Stromal cell of bone marrow (primary cell): ENCODE data around the gene TMC7.
A peak's percentile ranks its signal among the peaks of the same experiment; 100 is the strongest.
"Not testable (repeated sequence)": the region's sequence is repeated elsewhere in the genome, so short reads cannot be mapped to it uniquely, and the experiment has no call there.

Experiments used
- DNase-seq: peaks from one replicate; pipeline ENCODE4 v3.0.0-alpha.2; 2012; ENCODE audit warnings: low read depth

Gene TMC7

DNA sequence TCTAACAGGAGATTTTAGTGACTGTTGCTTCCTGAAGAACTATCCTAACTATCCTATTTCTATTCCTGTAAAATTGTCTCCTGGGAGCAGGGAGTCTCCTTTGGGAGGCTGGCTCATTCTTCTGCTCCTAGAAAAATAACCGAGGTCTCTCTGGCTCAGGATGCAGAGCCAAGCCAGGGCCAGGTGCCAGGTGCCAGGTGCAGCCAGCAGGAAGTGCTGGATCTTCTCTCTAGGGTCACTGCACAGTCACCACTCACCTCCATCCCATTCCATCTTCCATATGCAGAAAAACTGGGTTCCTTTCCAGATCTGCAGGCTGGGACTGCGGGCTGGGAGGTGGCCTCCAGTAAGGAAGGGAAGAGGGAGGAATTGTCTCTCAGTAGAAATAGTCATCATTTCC, 3.8 kb upstream of the TMC7 start:
- no peak for DNase-seq

DNA sequence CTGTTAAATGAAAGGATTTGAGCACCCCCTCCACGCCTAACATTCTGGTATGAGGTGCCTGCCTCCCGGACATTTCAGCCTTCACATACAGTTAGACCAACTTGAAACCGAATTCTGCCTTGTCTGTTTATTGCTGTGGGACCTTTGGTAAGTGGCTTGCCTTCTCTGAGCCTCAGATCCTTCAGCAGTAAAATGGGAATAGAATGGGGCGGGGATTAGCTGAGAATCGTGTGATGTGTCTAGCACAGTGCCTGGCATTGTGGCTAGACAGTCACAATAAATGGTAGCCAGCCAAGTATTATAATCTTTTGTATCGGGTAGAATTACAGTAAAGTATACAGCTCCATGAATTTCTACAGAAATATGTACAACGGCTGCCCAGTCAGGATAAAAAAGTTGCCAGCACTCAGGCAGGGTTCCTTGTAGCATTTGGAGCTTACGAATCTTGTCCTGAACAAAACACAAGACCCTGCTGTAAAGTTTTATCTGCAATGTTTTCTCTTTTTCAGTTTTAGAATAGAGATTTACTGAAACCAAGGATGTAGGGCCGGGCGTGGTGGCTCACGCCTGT, 786 bp downstream of the TMC7 start:
- no peak for DNase-seq

DNA sequence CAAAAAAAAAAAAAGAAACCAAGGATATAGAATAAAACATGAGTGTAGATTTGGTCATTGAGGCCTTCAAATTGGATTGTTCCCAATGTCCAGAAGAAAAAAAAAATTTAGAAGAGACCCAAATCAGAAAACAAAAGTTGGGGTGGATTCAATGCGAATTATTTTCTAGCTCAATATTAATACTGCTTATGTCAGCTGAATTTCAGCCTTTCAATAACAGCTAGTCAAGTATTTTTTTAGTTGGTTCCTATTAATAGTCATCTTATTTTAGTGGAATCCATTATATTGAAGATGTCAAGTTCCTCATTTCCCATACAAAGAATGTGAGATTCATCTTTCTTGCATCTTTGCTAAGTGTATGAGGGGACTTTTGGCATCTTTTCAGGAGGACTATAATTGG, 1.5 kb downstream of the TMC7 start:
- not testable (repeated sequence) for DNase-seq

DNA sequence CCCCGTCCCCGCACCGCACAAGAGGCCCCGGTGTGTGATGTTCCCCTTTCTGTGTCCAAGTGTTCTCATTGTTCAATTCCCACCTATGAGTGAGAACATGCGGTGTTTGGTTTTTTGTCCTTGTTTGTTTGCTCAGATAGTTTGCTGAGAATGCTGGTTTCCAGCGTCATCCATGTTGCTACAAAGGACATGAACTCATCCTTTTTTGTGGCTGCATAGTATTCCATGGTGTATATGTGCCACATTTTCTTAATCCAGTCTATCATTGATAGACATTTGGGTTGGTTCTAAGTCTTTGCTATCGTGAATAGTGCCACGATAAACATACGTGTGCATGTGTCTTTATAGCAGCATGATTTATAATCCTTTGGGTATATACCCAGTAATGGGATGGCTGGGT, 8.0 kb downstream of the TMC7 start:
- DNase-seq, result not testable (repeated sequence)

DNA sequence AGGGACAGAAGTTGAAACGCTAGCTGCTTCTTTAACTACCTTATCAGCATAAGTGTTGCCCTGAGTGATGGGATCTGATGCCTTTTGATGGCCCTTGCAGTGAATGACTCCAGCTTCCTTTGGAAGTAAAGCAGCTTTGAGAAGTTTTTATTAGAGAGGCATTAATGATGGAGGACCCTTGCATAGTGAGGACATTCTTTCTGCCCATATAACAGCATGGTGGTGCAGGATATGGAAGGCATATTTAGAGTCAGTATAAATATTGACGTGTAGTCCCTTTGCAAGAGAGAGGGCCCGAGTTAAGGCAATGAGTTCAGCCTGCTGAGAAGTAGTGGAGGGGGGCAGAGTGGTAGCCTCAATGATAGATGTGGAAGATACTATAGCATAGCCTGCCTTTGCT, 9.8 kb downstream of the TMC7 start:
- DNase-seq, result not testable (repeated sequence)

DNA sequence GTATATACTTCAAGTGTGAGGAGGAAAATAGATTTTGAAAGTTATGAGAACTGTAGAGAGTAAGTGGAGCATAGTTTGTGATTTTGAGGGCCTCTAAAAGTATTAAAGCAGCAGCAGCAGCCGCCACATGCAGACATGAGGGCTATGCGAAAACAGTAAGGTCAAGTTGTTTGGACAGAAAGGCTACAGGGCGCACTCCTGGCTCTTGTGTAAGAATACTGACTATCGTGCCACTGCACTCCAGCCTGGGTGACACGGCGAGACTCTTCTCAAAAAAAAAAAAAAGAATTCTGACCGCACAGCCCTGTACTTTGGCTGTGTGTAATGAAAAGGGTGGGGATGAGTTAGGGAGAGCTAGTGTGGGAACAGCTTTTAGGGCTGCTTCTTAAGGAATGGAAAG, 10.4 kb downstream of the TMC7 start:
- DNase-seq, result not testable (repeated sequence)

DNA sequence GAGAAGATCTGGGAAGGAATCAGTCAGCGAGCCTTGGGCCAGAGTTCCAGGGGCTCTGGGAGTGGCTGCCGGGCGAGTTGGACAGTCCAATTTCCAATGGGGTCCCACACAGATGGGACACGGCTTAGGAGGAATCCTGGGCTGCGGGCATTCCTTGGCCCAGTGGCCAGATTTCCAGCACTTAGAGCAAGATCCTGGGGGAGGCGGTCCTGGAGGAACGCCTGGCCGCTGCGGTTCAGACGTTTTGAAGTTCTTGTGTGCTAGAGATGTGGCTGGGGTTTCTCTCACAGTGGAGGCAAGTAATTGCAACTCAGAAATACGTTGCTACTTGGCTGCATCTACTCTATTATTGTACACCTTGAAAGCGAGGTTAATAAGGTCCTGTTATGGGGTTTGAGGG, 11.7 kb downstream of the TMC7 start:
- DNase-seq, result not testable (repeated sequence)

DNA sequence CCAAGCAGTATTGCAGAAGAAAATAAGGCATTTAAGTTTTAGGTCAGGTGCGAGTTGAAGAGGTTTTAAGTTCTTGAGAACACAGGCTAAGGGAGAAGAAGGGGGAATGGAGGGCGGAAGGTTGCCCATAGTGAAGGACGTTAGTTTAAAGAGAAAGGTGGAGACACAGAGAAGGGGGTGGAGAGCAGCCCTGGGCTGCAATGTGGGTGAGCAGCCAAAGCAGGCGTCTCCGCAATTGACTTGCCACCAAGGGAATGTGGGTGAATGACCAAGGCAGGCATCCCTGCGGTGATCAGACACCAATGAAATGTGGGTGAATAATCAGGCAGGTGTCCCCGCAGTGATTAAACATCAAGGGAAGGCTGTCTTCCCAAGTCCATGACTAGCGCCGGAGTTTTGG, 12.8 kb downstream of the TMC7 start:
- DNase-seq, result not testable (repeated sequence)

DNA sequence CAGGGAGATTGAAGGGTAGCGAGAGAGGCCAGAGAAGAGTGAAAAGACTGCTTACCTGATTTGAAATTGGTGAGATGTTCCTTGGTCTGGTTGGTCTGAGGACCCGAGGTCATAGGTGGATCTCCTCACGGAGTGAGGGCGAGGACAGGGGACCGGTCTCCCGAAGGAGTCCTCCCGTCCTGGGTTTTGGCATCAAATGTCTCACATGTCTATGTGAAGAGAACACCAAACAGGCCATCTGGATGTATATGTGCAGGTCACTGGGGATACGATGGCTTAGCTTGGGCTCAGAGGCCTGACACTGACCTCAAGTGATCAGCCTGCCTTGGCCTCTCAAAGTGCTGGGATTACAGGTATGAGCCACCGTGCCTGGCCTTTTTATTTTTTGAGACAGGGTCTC, 13.3 kb downstream of the TMC7 start:
- DNase-seq, result not testable (repeated sequence)

DNA sequence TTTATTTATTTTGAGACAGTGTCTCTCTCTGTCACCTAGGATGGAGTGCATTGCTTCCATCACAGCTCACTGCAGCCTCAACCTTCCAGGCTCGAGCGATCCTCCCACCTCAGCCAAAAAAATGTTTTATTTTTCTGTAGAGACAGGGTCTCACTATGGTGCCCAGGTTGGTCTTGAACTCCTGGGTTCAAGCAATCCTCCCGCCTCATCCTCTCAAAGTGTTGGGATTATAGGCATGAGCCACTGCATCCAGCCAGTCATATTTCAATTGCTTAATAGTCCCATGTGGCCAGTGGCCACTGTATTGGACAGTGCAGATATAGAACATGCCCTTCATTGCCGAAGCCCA, 15.3 kb downstream of the TMC7 start:
- DNase-seq, result no peak

DNA sequence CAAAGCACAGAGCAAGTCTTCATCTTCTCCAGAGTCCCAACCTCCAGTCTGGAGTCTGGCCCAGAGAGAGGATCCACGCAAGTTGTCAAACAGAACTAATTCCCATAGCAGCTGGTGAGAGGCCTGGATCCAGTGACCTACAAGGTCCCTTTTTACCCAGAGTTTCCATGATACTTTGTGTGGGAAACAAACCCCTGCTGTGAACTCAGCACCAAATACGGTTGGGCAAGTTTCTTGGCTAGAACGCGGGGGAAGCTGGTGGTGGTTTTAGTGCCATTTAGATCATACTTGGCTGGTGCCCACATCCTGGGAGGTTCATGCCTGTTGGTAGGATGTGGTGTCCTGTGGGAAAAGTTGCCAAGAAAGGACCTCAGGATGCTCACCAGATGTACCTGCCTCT, 18.1 kb downstream of the TMC7 start:
- peak; percentile 90 for DNase-seq

DNA sequence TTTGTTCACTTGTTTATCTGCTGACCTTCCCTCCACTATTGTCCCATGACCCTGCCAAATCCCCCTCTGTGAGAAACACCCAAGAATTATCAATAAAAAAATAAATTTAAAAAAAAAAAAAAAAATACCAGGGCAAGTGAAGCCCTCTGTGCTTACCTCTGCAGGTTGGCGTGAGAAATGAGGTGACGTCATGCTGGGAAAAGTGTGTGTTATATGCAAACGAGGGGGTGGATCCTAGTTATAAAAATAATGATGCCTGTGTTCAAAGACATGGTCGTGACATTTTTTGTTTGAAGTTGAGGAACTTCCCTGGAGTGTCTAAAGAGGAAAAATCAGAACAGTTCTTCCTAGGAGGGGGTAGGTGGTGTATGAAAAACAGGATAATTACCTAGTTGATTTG, 20.2 kb downstream of the TMC7 start:
- DNase-seq, result no peak

DNA sequence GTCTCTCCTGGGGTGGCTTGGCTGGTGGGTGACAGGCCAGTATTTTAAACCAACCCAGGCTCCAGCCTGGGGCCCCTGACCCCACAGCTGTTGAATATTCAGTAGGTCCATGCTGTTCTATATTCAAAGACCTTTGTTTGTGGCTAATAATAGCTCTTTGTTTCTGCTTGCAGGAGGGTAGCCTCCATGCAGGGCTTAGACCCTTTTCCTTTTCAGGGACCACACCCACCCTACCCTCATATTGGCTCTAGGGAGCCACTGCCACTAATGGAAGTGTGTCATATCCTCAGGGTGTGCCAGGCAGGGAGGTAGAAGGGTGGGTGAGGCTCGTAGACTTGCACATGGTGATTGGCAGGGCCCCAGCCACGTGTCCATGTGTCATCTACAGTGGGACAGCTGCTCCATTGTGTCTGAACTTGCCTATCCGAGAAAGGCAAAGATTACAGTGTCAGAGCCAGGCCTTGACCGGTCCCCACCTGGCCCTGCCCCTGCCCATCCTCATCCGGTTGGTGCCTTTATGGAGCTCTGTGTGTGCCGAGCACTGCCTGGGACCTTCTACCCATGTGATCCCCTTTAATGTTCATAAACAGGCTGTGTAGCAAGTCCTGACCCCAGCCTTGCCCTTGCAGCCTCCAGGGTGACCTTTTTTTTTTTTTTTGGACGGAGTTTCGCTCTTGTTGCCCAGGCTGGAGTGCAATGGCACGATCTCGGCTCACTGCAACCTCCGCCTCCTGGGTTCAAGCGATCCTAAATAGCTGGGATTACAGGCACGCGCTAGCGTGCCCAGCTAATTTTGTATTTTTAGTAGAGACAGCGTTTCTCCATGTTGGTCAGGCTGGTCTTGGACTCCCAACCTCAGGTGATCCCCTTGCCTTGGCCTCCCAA, 22.1 kb downstream of the TMC7 start:
- DNase-seq, result peak; percentile 30

DNA sequence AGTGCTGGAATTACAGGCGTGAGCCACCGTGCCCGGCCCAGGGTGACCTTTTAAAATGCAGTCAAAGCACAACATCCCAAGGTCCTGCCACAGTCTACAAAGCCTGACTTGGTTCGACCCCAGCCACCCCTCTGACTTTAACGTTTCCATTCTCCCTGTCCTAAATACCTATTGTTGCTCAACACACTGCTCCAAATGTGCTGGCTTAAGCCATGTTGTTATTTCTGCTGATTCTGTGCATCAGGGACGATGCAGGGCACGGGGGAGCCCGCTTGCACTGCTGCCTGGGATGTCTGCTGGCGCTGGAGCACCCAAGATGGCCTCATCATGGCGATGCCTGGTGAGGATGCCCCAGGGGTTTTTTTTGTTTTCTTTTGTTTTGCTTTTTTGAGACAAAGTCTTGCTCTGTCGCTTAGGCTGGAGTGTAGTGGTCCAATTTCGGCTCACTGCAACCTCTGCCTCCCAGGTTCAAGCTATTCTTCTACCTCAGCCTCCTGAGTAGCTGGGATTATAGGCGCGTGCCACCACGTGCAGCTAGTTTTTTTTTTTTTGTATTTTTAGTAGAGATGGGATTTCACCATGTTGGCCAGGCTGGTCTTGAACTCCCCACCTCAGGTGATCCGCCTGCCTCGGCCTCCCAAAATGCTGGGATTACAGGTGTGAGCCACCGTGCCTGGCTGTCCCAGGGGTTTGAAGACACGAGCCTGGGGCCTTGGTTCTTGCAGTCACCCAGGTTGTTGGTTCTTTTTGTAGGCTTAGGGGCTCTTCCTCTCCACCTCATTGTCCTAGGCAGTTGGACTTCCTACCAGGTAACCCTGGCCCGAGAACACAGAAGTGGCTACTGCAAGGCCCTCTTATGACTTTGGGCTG, 22.9 kb downstream of the TMC7 start:
- no peak for DNase-seq

DNA sequence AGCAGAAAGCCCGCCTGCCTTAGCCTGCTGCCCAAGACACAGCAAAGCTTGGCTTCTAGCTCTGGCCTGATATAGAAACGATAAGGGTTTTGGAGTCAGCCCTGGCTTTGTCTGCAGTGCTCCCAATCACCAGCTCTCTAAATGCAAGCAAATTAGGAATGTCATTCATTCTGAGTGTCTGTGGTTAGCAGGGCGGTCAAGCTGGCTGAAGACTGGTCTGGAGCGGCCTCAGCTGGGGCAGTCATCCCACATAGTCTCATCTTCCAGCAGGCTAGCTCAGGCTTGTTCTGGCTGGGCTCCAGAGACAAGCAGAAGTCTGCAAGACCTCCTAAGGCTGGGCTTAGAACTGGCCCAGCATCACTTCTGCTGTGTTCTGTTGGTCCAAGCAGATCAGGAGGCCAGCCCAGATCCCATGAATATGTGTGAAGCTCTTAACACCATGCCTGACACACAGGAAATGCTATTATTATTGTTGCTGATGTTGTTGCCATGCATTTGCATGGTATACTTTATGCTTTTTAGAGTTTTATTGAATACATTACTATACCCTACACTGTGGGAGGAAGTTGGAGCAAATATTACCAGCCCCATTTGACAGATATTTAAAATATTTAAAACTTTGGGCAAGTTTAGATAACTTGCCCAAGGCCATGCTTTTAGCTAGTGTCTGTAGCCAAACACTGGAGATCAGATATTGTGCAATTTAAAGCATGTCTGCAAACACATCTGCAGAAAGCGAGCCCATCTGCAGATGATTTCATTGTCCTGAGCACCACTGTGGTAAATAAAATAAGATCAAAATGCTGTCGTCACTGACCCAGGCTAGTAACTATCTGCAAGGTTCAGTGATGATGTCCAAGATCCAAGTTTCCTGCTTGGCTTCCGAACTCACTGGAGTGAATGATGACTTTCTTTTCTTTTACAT, 24.8 kb downstream of the TMC7 start:
- peak; percentile 65 for DNase-seq

DNA sequence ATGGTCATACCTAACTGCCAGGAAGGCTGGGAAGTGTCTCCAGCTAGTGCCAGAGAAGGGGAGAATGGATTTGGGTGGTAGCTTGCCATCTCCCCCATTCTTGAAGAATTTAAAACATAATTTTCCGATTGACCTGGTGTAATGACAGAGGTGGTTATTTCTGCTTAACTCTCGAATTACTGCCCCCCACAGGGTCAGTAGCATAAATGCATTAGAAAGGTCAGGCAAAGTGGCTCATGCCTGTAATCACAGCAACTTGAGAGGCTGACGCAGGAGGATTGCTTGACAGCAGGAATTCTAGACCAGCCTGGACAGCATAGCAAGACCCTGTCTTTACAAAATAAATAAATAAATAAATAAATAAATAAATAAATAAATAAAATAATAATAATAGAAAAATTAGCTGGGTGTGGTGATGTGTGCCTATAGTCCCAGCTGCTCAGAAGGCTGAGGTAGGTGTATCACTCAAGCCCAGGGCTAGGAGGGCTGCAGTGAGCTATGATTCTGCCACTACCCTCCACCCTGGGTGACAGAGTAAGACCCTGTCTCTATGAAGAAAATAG, 27.5 kb downstream of the TMC7 start:
- DNase-seq, result no peak

DNA sequence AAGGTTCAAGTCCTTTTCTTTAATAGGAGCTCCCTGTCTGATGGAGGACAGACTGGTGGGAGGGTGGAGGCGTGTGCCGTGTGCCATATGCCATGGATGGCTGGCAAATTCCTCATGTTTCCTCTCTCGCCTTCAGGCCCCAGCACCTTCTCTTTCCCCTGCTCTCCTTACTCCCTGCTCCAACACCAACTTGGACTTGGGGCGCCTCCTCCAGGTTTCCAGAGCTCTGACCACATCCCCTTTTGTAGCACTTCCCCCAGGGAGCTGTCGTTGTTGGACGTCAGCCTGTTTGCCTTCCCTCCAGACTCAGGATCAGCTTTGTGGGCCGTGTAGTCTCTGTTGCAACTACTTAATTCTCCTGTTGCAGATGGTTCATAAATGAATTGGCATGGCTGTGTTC, 30.7 kb downstream of the TMC7 start:
- no peak for DNase-seq

DNA sequence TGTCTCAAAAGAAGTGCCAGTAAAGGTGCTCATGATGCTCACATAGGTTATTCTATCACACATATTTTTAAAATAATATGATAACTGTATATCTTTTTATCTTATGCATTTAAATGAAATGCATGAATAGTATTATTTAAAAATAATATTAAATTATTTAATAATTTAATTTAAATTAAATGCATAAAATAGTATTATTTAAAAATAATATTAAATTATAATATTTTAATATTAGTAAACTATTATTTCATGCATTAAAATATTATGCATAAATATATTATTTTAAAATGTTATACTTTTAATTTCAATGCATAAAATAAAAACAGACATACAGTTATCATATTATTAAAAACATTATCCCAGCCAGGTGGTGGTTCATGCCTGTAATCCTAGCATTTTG, 33.4 kb downstream of the TMC7 start:
- no peak for DNase-seq

DNA sequence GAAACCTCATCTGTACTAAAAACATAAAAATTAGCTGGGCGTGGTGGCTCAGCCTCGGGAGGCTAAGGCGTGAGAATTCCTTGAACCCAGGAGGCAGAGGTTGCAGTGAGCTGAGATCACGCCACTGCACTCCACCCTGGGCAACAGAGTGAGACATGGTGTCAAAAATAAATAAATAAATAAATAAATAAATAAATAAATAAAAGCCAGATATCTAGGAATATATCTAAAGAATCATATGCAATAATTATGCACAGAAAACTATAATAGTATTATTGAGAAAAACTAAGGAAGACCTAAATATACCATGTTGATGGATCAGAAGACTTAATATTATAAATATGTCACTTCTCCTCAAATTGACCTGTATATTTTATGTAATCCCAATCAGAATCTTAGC, 37.0 kb downstream of the TMC7 start:
- no peak for DNase-seq

DNA sequence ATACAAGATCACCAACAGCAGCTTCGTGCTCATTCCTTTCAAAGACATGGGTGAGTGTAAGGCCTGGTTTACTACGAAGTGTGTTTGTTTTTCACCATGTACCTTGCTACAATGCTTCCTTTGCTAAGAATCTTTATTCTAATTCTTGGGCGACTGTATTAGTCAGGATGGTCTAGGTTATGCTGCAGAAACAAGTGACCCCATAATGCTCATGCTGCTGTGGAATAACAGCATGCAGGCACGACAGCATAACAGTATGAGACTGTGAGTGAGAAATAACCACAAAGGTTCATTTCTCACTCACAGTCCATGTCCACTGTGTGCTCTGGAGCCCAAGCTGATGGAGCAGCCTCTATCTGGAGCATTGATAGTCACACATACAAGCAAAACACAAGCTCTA, 38.0 kb downstream of the TMC7 start:
- DNase-seq, result no peak

DNA sequence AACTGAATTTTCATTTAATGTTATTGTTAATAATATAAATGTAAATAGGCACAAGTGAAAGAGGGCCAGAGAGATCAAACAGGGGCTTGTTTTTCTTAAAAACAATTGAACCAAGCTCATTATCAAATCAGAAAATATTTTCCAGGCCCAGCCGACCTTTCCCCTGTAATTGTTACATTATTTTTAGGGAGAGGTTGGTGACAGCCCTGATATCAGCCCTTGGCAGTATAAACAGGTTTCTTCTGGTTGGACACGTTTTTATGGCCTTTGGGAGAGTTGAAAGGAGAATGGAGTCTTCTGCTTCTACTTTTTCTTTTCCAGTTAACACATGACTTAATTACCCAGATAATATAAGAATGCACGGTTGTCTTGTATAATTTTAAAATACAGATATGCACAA, 43.7 kb downstream of the TMC7 start:
- DNase-seq, result no peak

DNA sequence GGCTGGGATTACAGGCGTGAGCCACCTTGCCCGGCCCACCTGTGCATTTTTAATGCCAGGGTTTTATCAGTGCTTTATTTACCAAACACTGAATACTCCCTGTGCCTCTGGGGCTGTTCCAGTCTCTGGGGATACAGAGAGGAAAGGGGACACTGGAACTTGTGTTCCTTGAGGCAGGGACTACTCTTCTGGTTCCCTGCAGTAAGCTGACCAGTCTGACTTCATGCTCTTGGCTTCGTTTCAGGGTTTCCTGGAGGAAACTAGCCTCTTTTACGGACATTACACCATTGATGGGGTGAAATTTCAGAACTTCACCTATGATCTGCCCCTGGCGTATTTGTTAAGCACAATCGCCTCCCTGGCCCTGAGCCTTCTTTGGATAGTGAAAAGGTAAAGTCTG, 46.2 kb downstream of the TMC7 start:
- DNase-seq, result no peak
